GM19467 (cell line): Measurements from ENCODE around the gene SLC8A2.

Experiments
- ATAC-seq: cut with Tn5 transposase; IDR thresholded peaks from one replicate; pipeline ENCODE4 v1.9.1; 2021; ENCODE audit warnings: mild to moderate bottlenecking, moderate library complexity; ENCODE audit not compliant: unreplicated experiment

The SLC8A2 gene

GRCh38 chr19:47461876-47462275 is 9.8 kb downstream of the SLC8A2 start:
- no peak for ATAC-seq

GRCh38 chr19:47459477-47459876 is 12.2 kb downstream of the SLC8A2 start:
- ATAC-seq = no peak

DNA sequence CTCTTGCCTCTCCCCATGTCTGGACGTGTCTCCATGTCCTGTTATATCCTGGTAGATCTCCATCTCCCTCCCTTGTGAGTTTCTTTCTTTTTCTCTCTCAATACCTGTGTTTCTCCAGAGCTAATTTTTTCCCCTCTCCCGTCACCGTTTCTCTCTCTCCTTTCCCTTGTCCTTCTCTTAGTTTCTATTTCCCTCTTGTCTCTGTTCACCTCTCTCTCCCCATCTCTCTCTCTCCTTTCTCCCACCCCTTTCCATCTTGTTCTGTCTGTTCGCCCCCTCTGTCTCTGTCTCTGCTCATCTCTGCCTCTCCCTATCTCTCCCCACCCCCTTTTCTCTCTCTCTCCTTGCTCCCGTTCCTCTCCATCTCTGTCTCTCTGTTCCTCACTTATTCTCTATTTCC is 13.0 kb downstream of the SLC8A2 start:
- ATAC-seq = no peak

- ATAC-seq = no peak
Measured at GRCh38 chr19:47456721-47457474, 14.8 kb downstream of the SLC8A2 start.

DNA sequence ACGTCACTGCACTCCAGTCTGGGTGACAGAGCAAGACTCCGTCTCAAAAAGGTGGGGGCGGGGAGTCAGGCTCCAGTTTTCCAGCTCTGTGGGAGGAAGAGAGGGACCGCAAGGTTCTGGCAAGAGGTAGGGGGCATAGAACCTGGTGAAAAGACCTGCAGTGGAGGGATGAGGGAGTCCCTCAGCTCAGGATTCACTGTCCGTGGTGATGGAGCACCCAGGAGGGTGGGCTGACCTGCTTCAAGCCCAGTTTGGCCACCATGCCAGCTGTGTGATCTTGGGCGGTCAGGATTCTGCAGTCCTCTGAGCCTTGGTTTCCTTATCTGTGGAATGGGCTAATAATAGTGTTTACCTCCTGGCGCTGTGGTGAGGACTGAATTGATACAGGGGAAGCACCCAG is 21.2 kb downstream of the SLC8A2 start:
- no peak for ATAC-seq

GRCh38 chr19:47448360-47448727 is 23.3 kb downstream of the SLC8A2 start:
- ATAC-seq = no peak

DNA sequence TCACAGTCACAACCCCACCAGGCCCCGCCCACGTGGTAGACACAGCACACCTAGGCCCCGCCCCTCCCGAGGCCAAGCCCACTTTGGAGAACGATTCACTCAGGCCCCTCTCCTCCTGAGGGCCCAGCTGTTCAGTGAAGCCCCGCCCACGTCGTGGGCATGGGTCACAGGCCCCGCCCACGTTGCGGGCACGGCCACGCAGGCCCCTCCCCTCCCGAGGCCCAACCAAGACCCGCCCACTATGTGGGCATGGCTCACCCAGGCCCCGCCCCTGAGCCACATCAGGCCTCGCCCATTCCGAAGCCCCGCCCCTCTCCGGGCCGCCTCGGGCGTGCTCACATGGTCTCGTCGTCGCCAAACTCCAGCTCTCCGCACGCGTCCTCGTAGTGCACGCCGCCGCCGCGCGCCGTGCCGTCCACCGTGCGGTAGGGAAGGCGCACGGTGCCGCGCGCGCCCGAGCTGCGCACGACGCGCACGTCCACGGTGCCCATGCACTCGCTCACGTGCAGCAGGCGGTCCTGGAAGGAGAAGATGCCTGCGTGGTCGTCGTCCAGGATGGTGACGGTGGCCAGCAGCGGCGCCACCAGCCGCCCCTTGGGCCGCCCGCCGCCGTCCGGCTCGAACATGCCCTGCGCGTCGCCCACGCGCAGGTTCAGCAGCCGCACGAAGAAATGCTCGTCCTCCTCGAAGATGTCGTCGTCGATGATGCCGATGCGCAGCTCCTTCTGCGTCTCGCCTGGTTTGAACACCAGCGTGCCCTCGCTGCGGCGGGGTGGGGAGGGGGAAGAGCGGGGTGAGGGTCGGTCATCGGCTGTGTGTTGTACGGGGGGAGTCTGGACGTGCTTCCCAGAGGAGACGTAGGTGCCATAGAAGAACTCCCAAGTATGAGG is 24.0 kb downstream of the SLC8A2 start:
- no peak for ATAC-seq

GRCh38 chr19:47446534-47447469 is 24.9 kb downstream of the SLC8A2 start:
- no peak for ATAC-seq

- no peak for ATAC-seq
Measured at GRCh38 chr19:47445937-47446402, 25.7 kb downstream of the SLC8A2 start.

DNA sequence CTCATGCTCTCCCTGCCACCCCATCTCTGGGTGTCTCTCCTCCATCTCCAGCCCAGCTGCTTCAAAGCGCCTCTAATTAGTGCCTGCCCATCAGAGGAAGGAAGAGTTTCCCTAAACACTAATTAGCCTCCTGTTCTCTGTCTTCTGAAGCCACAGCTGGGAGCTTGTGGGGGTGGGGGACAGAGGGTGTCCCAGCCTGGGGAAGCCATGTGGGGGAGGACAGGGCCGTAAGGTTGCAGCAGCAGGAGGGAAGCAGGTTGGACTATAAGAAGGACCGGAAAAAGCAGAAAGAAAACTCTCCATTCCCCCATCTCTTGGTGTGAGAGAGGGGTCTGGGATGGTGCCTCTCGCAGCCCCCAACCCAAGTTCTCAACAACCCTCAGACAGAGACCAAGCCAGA is 26.2 kb downstream of the SLC8A2 start:
- no peak for ATAC-seq

GRCh38 chr19:47444388-47444821 is 27.3 kb downstream of the SLC8A2 start:
- no peak for ATAC-seq

DNA sequence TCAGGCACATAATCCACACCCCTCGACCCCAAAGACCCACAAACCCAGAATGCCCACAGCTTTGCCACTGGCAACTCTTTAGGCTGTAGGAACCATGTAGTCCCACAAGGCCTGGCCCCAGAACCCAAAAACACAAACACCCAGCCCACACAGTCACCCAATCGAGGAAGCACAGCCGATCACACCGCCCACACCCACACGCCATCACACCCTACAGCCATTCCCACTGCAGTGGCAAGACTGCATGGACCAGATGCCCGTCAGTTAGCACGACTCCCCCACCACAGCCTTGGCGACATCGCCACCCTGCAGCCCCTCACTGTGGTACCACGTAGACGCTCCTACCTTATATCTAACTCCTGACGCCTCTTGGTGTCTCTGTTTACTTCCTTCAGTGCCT is 28.4 kb downstream of the SLC8A2 start:
- ATAC-seq = no peak

- no peak for ATAC-seq
Measured at GRCh38 chr19:47438793-47439220, 32.9 kb downstream of the SLC8A2 start.

- no peak for ATAC-seq
Measured at GRCh38 chr19:47437500-47437899, 34.2 kb downstream of the SLC8A2 start.

- ATAC-seq = no peak
Measured at GRCh38 chr19:47436712-47437401, 34.8 kb downstream of the SLC8A2 start.

- no peak for ATAC-seq
Measured at GRCh38 chr19:47435883-47436417, 35.7 kb downstream of the SLC8A2 start.

DNA sequence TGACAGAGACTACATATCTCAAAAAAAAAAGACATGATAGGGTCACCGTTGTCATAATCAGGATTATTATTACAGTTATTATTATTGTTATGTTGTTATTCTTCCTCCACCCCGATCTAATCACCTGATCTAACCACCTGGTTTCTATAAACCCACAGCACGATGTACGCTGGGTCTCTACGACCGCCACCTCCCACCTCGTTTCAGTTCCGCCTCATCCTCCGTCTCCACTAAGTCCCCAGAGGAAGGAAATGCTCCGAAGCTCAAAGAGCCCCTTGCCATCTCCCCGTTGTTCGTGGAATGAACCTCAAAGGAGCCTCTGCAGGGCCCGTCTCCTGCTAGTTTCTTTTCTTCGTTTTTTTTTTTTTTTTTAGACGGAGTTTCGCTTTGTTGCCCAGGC is 36.5 kb downstream of the SLC8A2 start:
- no peak for ATAC-seq

GRCh38 chr19:47434088-47434487 is 37.6 kb downstream of the SLC8A2 start:
- no peak for ATAC-seq

DNA sequence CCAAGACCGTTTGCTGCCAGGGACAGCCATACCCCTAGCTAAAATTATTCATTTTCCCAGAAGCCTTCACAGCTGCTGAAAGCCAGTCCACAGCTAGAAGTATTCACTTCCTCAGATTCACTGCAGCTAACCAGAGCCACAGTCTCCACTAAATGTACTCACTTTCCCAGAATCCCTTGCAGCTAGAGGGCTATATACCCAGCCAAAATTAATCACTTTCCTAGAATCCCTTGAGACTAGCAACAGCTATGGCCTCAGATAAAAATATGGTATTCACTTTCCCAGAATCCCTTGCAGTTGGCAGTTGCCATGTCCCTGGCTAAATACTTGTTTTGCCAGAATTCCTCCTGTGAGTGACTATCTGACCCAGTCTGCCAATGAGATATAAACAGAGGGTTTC is 38.6 kb downstream of the SLC8A2 start:
- no peak for ATAC-seq

DNA sequence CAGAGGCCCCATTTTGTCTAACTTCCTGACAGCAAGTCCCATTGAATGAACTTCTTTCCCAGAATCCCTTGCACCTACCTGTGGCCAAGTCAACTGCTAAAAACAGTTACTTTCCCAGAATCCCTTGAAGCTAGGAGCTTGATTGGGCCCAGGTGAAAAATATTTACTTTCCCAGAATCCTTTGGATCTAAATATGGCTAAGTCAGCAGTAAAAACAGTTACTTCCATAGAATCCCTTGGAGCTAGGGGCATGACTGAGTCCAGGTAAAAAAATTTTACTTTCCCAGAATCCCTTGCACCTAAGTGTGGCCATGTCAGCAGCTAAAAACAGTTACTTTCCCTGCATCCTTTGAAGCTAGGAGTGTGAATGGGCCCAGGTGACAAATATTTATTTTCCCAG is 39.2 kb downstream of the SLC8A2 start:
- ATAC-seq = no peak
